Liver (tissue), 9 donors: Measurements from ENCODE around the gene TMTC2. TPM values are rescaled to one million over a fixed set of nuclear protein-coding genes. Genes with fewer than 3 reads are reported as not detected.

Experiments used
- DNase-seq: peaks from one replicate; pipeline ENCODE4 v3.0.0-alpha.2; 2017; ENCODE audit warnings: low spot score
- H3K27ac ChIP-seq, 2 donors: one replicate each; pipeline ENCODE4 v1.7.0; 2013; ENCODE audit warnings: inconsistent platforms in 2 of 2, low read length in 2 of 2, control low read depth in 1 of 2, low read depth in 1 of 2, mild to moderate bottlenecking in 1 of 2
- H3K27me3 ChIP-seq, 4 donors: one replicate each; pipeline versions ENCODE4 v1.6.1 to v1.7.0; 2013; ENCODE audit warnings: low read length in 3 of 4, inconsistent platforms in 1 of 4, mild to moderate bottlenecking in 1 of 4, moderate library complexity in 1 of 4; ENCODE audit not compliant: control insufficient read depth in 4 of 4, insufficient read depth in 4 of 4
- H3K36me3 ChIP-seq, 4 donors: one replicate each; pipeline versions ENCODE4 v1.6.1 to v1.7.0; 2013; ENCODE audit warnings: low read length in 3 of 4, mild to moderate bottlenecking in 3 of 4, low read depth in 1 of 4, moderate library complexity in 1 of 4; ENCODE audit not compliant: control insufficient read depth in 4 of 4, insufficient read depth in 3 of 4
- H3K4me1 ChIP-seq, 4 donors: one replicate each; pipeline versions ENCODE4 v1.6.1 to v1.7.0; 2013; ENCODE audit warnings: low read length in 3 of 4, mild to moderate bottlenecking in 3 of 4, moderate library complexity in 1 of 4; ENCODE audit not compliant: control insufficient read depth in 4 of 4, insufficient read depth in 4 of 4
- H3K4me3 ChIP-seq, 3 donors: one replicate each; pipeline versions ENCODE4 v1.6.1 to v1.7.0; 2013; ENCODE audit warnings: low read length in 3 of 3, control low read depth in 1 of 3, low read depth in 1 of 3, mild to moderate bottlenecking in 1 of 3
- H3K9ac ChIP-seq, 2 donors: one replicate each; pipeline ENCODE4 v1.7.0; 2013; ENCODE audit warnings: low read length in 2 of 2, mild to moderate bottlenecking in 2 of 2, moderate library complexity in 2 of 2, control low read depth in 1 of 2, low read depth in 1 of 2
- H3K9me3 ChIP-seq, 4 donors: one replicate each; pipeline versions ENCODE4 v1.6.1 to v1.7.0; 2013; ENCODE audit warnings: low read length in 3 of 4; ENCODE audit not compliant: control insufficient read depth in 4 of 4
- ATF3 ChIP-seq: IDR thresholded peaks from 2 replicates; pipeline ENCODE4 v1.6.1; 2016; ENCODE audit warnings: antibody characterized with exemption
- CTCF ChIP-seq: fragments of 150-350 bp; IDR thresholded peaks from 2 replicates; pipeline ENCODE4 v1.5.1; 2017; ENCODE audit warnings: improper control_type of control experiment, low read depth, low read length; ENCODE audit not compliant: missing input control
- EGR1 ChIP-seq, 2 donors: IDR thresholded peaks; 2 replicates each; pipeline ENCODE4 v1.6.1; 2016 to 2018; ENCODE audit warnings: antibody characterized with exemption in 2 of 2, low read depth in 2 of 2
- FOXA1 ChIP-seq: IDR thresholded peaks from 2 replicates; pipeline ENCODE4 v1.6.1; 2016; ENCODE audit warnings: antibody characterized with exemption
- FOXA2 ChIP-seq: IDR thresholded peaks from 2 replicates; pipeline ENCODE4 v1.6.1; 2016; ENCODE audit warnings: antibody characterized with exemption
- GABPA ChIP-seq, 2 donors: IDR thresholded peaks in 1 of 2; conservative IDR thresholded peaks in 1 of 2; 2 replicates each; pipeline ENCODE4 v1.6.1; 2016; ENCODE audit warnings: antibody characterized with exemption in 2 of 2, mild to moderate bottlenecking in 1 of 2, moderate library complexity in 1 of 2
- HNF4A ChIP-seq, 2 donors: conservative IDR thresholded peaks; 2 replicates each; pipeline ENCODE4 v1.6.1; 2016; ENCODE audit warnings: antibody characterized with exemption in 2 of 2, mild to moderate bottlenecking in 2 of 2
- HNF4G ChIP-seq: IDR thresholded peaks from 2 replicates; pipeline ENCODE4 v1.6.1; 2016; ENCODE audit warnings: antibody characterized with exemption
- JUND ChIP-seq, 2 donors: IDR thresholded peaks; 2 replicates each; pipeline ENCODE4 v1.6.1; 2016; ENCODE audit warnings: antibody characterized with exemption in 2 of 2
- MAX ChIP-seq: IDR thresholded peaks from 2 replicates; pipeline ENCODE4 v1.6.1; 2016; ENCODE audit warnings: antibody characterized with exemption
- NR2F2 ChIP-seq: IDR thresholded peaks from 2 replicates; pipeline ENCODE4 v1.6.1; 2016; ENCODE audit warnings: antibody characterized with exemption
- RAD21 ChIP-seq, 2 donors: IDR thresholded peaks; 2 replicates each; pipeline ENCODE4 v1.6.1; 2016; ENCODE audit warnings: antibody characterized with exemption in 2 of 2, mild to moderate bottlenecking in 2 of 2
- REST ChIP-seq: IDR thresholded peaks from 2 replicates; pipeline ENCODE4 v1.6.1; 2016; ENCODE audit warnings: antibody characterized with exemption, mild to moderate bottlenecking
- RXRA ChIP-seq, 2 donors: IDR thresholded peaks; 2 replicates each; pipeline ENCODE4 v1.6.1; 2017 to 2018; ENCODE audit warnings: antibody characterized with exemption in 2 of 2, mild to moderate bottlenecking in 1 of 2
- SP1 ChIP-seq: IDR thresholded peaks from 2 replicates; pipeline ENCODE4 v1.6.1; 2018; ENCODE audit warnings: antibody characterized with exemption, mild to moderate bottlenecking
- TAF1 ChIP-seq: conservative IDR thresholded peaks from 2 replicates; pipeline ENCODE4 v1.6.1; 2016; ENCODE audit warnings: antibody characterized with exemption, mild to moderate bottlenecking
- YY1 ChIP-seq: IDR thresholded peaks from 2 replicates; pipeline ENCODE4 v1.6.1; 2016; ENCODE audit warnings: antibody characterized with exemption, mild to moderate bottlenecking
- ZBTB33 ChIP-seq: IDR thresholded peaks from 2 replicates; pipeline ENCODE4 v1.6.1; 2016; ENCODE audit warnings: antibody characterized with exemption
- polyA plus RNA-seq, 2 donors: library from polyadenylated mRNA; stranded (reverse) in 1 of 2; unstranded in 1 of 2; fragments of 200-250 nt in 1 of 2; fragments of >200 nt in 1 of 2; fragmentation: Nextera tagmentation in 1 of 2; extraction: Ambion mirVana in 1 of 2; gene quantifications; one replicate each; pipeline versions ENCODE4 v1.2.1 to v1.2.3, GENCODE V29; 2013 to 2015
- total RNA-seq, 2 donors: library from RNA; depleted of rRNA; stranded (reverse); fragments of >200 nt; gene quantifications; one replicate each; pipeline ENCODE4 v1.2.3, GENCODE V29; 2014
- donor health status: healthy.
- donor health status: healthy.
- donor health status: healthy.
- donor health status: healthy.
- donor health status: healthy.

TMTC2 gene
- total and polyA plus RNA-seq, 4 donors: 0.36 to 3.0 (median 0.61) TPM

- no peaks in the 10 kb centered on the region for H3K36me3 ChIP-seq
- H3K4me3 ChIP-seq: no peak overlapping the region
- H3K9ac ChIP-seq: no peak overlapping the region
- no peaks in the 10 kb centered on the region for H3K27me3 ChIP-seq
- no peaks in the 10 kb centered on the region for H3K9me3 ChIP-seq
- no peak overlapping the region for H3K27ac ChIP-seq
- DNase-seq: no peak
- TF ChIP-seq FOXA2: no peak
- no peak for TF ChIP-seq ZBTB33
- no peak for TF ChIP-seq GABPA (IDR thresholded peaks at IDR 0.05 in 1 of 2, conservative IDR thresholded peaks at IDR 0.05 in 1 of 2)
- TF ChIP-seq FOXA1: no peak
- no peak for TF ChIP-seq SP1
- TF ChIP-seq NR2F2: no peak
- TF ChIP-seq TAF1: no peak
- TF ChIP-seq YY1: no peak
- no peak for TF ChIP-seq JUND (IDR thresholded peaks at IDR 0.05)
- no peak for TF ChIP-seq HNF4G
- no peak for TF ChIP-seq MAX
- no peak for TF ChIP-seq REST
- TF ChIP-seq CTCF: no peak
- TF ChIP-seq HNF4A (conservative IDR thresholded peaks at IDR 0.05): no peak
- no peak for TF ChIP-seq ATF3
- TF ChIP-seq RAD21 (IDR thresholded peaks at IDR 0.05): no peak
- TF ChIP-seq EGR1 (IDR thresholded peaks at IDR 0.05; ENCODE audit: low read depth in 2 of 2): no peak
- no peak for TF ChIP-seq RXRA (IDR thresholded peaks at IDR 0.05)
- H3K4me1 ChIP-seq: no peaks in the 10 kb centered on the region
These were observed 130.7 kb downstream of the TMTC2 start for GRCh38 chr12:82817368-82817767.
